K562 (cell line): ENCODE results near the gene SLK. TPM values are rescaled to one million over a fixed set of nuclear protein-coding genes. Genes with fewer than 3 reads are reported as not detected.

Experiments
- ETV1 ChIP-seq: fragments of 450-650 bp; conservative IDR thresholded peaks from 2 replicates; pipeline ENCODE4 v1.6.1; 2016; ENCODE audit warnings: missing genetic modification characterization, control low read depth, low read depth, missing compliant biosample characterization
- GTF3C2 ChIP-seq: IDR thresholded peaks from 3 replicates; pipeline ENCODE4 v1.6.1; 2011; ENCODE audit warnings: borderline replicate concordance, mild to moderate bottlenecking, moderate library complexity; ENCODE audit not compliant: insufficient read length; ENCODE audit errors: extremely low read depth
- MTA2 ChIP-seq: fragments of 450-650 bp; IDR thresholded peaks from 2 replicates; pipeline ENCODE4 v1.6.1; 2016; ENCODE audit warnings: low read depth
- NEUROD1 ChIP-seq: fragments of 150-350 bp; IDR thresholded peaks from 2 replicates; pipeline ENCODE4 v1.6.1; 2014; ENCODE audit warnings: borderline replicate concordance, low read length, low read depth; ENCODE audit not compliant: partially characterized antibody
- ZNF165 ChIP-seq: fragments of 250-450 bp; sonication (Bioruptor Pico); IDR thresholded peaks from 2 replicates; pipeline ENCODE4 v1.4.0; 2020; ENCODE audit warnings: borderline replicate concordance
- ZNF518B ChIP-seq: fragments of 250-450 bp; sonication (Bioruptor Pico); IDR thresholded peaks from 2 replicates; pipeline ENCODE4 v1.5.0; 2021; ENCODE audit warnings: mild to moderate bottlenecking, moderate library complexity
- ZNF778 ChIP-seq: fragments of 450-650 bp; formaldehyde crosslinking; IDR thresholded peaks from 2 replicates; pipeline ENCODE4 v1.4.0; 2020; ENCODE audit warnings: mild to moderate bottlenecking, moderate library complexity
- polyA plus RNA-seq, 8 experiments: library from polyadenylated mRNA; depleted of rRNA in 4 of 8; stranded (reverse) in 5 of 8; unstranded in 3 of 8; fragments of >200 nt; fragmentation: Nextera tagmentation in 2 of 8; fragmentation: Illumina TruSeq in 1 of 8; extraction: Ambion mirVana in 2 of 8; extraction: Trizol in 1 of 8; gene quantifications; 2 replicates each; pipeline versions ENCODE4 v1.2.1 to v1.2.3, GENCODE V29; 2011 to 2014; ENCODE audit warnings: inconsistent platforms in 1 of 8, missing spikeins in 1 of 8
- total RNA-seq, 7 experiments: library from RNA; depleted of rRNA in 6 of 7; stranded (reverse); fragments of >200 nt in 6 of 7; fragmentation: Illumina TruSeq in 2 of 7; extraction: Trizol in 2 of 7; gene quantifications; 2 replicates each; pipeline versions ENCODE4 v1.2.1 to v1.2.3, GENCODE V29; 2011 to 2021; ENCODE audit warnings: low replicate concordance in 1 of 7

The SLK gene
- total and polyA plus RNA-seq, 9 of the 15 experiments (the other 6 are each of a cell fraction or from before 2014, with no cell fraction given) = 8.2 to 40.0 (median 23.4) TPM

- no peak for TF ChIP-seq GTF3C2
- TF ChIP-seq ETV1 (tag) = no peak
- TF ChIP-seq ZNF778 (CRISPR knock-in tag) = no peak
- no peak for TF ChIP-seq ZNF518B (CRISPR knock-in tag)
- no peak for TF ChIP-seq MTA2
- no peak for TF ChIP-seq NEUROD1
- TF ChIP-seq ZNF165 (CRISPR knock-in tag) = no peak
Measured at GRCh38 chr10:103930881-103931280, 36.1 kb upstream of the SLK start (continued).
